ENCODE measurements around the gene SGMS1.
"Not testable (repeated sequence)": the region's sequence is repeated elsewhere in the genome, so short reads cannot be mapped to it uniquely, and the experiment has no call there.

The SGMS1 gene

GRCh38 chr10:50623663-50624412 lies at the start of gene SGMS1:
TSS of gene SGMS1 (minus strand) at chr10:50623956. CDS start at chr10:50344114, 279,842 bp downstream.
- peak; percentile 79 for DNase-seq

- peak; percentile 55 for DNase-seq
These were observed 48.4 kb upstream of the SGMS1 start for GRCh38 chr10:50672152-50672551.

GRCh38 chr10:50671645-50672044 lies 47.9 kb upstream of the SGMS1 start:
- not testable (repeated sequence) for DNase-seq

GRCh38 chr10:50669957-50670356 lies 46.2 kb upstream of the SGMS1 start:
- not testable (repeated sequence) for DNase-seq

- DNase-seq = not testable (repeated sequence)
These were observed 43.6 kb upstream of the SGMS1 start for GRCh38 chr10:50667353-50667752.

GRCh38 chr10:50662420-50662819 lies 38.7 kb upstream of the SGMS1 start:
- not testable (repeated sequence) for DNase-seq

GRCh38 chr10:50661563-50661962 lies 37.8 kb upstream of the SGMS1 start:
- DNase-seq = not testable (repeated sequence)

GRCh38 chr10:50659865-50660730 lies 36.3 kb upstream of the SGMS1 start:
- DNase-seq = peak; percentile 54

GRCh38 chr10:50659016-50659864 lies 35.5 kb upstream of the SGMS1 start:
- DNase-seq = not testable (repeated sequence)

- no peak for DNase-seq
These were observed 34.4 kb upstream of the SGMS1 start for GRCh38 chr10:50658165-50658564.

GRCh38 chr10:50653758-50654157 lies 30.0 kb upstream of the SGMS1 start:
- no peak for DNase-seq

- no peak for DNase-seq
These were observed 29.4 kb upstream of the SGMS1 start for GRCh38 chr10:50653142-50653541.

- DNase-seq = no peak
These were observed 28.1 kb upstream of the SGMS1 start for GRCh38 chr10:50651808-50652207.

- no peak for DNase-seq
These were observed 26.7 kb upstream of the SGMS1 start for GRCh38 chr10:50650481-50650880.

- no peak for DNase-seq
These were observed 25.1 kb upstream of the SGMS1 start for GRCh38 chr10:50648935-50649227.

- no peak for DNase-seq
These were observed 24.6 kb upstream of the SGMS1 start for GRCh38 chr10:50648089-50648934.

- not testable (repeated sequence) for DNase-seq
These were observed 23.6 kb upstream of the SGMS1 start for GRCh38 chr10:50647350-50647749.

- no peak for DNase-seq
These were observed 21.5 kb upstream of the SGMS1 start for GRCh38 chr10:50645236-50645635.

- no peak for DNase-seq
These were observed 17.9 kb upstream of the SGMS1 start for GRCh38 chr10:50641626-50642025.

GRCh38 chr10:50640238-50640637 lies 16.5 kb upstream of the SGMS1 start:
- DNase-seq = no peak

GRCh38 chr10:50636618-50637579 lies 13.1 kb upstream of the SGMS1 start:
- peak; percentile 90 for DNase-seq

Data from activated CD4-positive, alpha-beta T cell treated with anti-CD3 and anti-CD28 coated beads, Interleukin-2, amount 50 U/mL, for 16 hours (primary cell).